K562 (cell line): Measurements from ENCODE around the gene ADIPOR1. TPM values are rescaled to one million over a fixed set of nuclear protein-coding genes. Genes with fewer than 3 reads are reported as not detected.

Experiments
- BDP1 ChIP-seq: IDR thresholded peaks from 3 replicates; pipeline ENCODE4 v1.6.1; 2011; ENCODE audit not compliant: insufficient read length, insufficient read depth
- CREB3L1 ChIP-seq: fragments of 450-650 bp; IDR thresholded peaks from 2 replicates; pipeline ENCODE4 v1.6.1; 2014; ENCODE audit warnings: low read depth, mild to moderate bottlenecking, moderate library complexity, borderline replicate concordance
- FOSL1 ChIP-seq: fragments of 200-800 bp; sonication (Bioruptor generic); conservative IDR thresholded peaks from 2 replicates; pipeline ENCODE4 v1.6.1; 2016; ENCODE audit warnings: missing genetic modification characterization, missing compliant biosample characterization
- HEY1 ChIP-seq: fragments of 250-450 bp; sonication (Bioruptor Pico); IDR thresholded peaks from 2 replicates; pipeline ENCODE4 v1.5.0; 2020; ENCODE audit warnings: mild to moderate bottlenecking, moderate library complexity, borderline replicate concordance
- KLF16 ChIP-seq: IDR thresholded peaks from 2 replicates; pipeline ENCODE4 v1.6.1; 2016; ENCODE audit warnings: antibody characterized with exemption
- MAFF ChIP-seq: IDR thresholded peaks from 2 replicates; pipeline ENCODE4 v1.6.1; 2012; ENCODE audit warnings: low read length, improper control_type of control experiment
- MAFG ChIP-seq: fragments of 450-650 bp; conservative IDR thresholded peaks from 2 replicates; pipeline ENCODE4 v1.6.1; 2016; ENCODE audit warnings: missing genetic modification characterization, missing compliant biosample characterization
- PRMT5 ChIP-seq: sonication (generic); formaldehyde crosslinking; IDR thresholded peaks from 2 replicates; pipeline ENCODE4 v1.5.0; 2020; ENCODE audit warnings: missing genetic modification reagents
- RBFOX2 ChIP-seq: fragments of 200-400 bp; formaldehyde crosslinking; IDR thresholded peaks from 2 replicates; pipeline ENCODE4 v1.6.1; 2017; ENCODE audit warnings: low read depth, mild to moderate bottlenecking, low read length, moderate library complexity
- RBM34 ChIP-seq: fragments of 200-400 bp; formaldehyde crosslinking; IDR thresholded peaks from 2 replicates; pipeline ENCODE4 v1.6.1; 2018; ENCODE audit warnings: low read length, borderline replicate concordance; ENCODE audit not compliant: insufficient read depth
- RNF2 ChIP-seq: sonication (generic); IDR thresholded peaks from 2 replicates; pipeline ENCODE4 v1.6.1; 2016
- SIN3B ChIP-seq: fragments of 450-650 bp; IDR thresholded peaks from 2 replicates; pipeline ENCODE4 v1.6.1; 2017; ENCODE audit warnings: low read depth, mild to moderate bottlenecking, moderate library complexity
- TCF7 ChIP-seq: sonication (generic); IDR thresholded peaks from 2 replicates; pipeline ENCODE4 v1.6.1; 2016; ENCODE audit warnings: antibody characterized with exemption, borderline replicate concordance
- TEAD4 ChIP-seq, 2 experiments: sonication (generic) in 1 of 2; formaldehyde crosslinking in 1 of 2; IDR thresholded peaks; 2 replicates each; pipeline versions ENCODE4 v1.6.1 to v1.8.0; 2012 to 2022; ENCODE audit warnings: borderline replicate concordance in 1 of 2, inconsistent platforms in 1 of 2, low read length in 1 of 2, mild to moderate bottlenecking in 1 of 2, missing genetic modification reagents in 1 of 2
- ZFP30 ChIP-seq: fragments of 250-450 bp; sonication (Bioruptor Pico); IDR thresholded peaks from 2 replicates; pipeline ENCODE4 v1.8.0; 2022; ENCODE audit warnings: moderate library complexity, mild to moderate bottlenecking, inconsistent platforms, borderline replicate concordance
- ZNF140 ChIP-seq: fragments of 250-450 bp; sonication (Bioruptor Pico); IDR thresholded peaks from 2 replicates; pipeline ENCODE4 v1.8.0; 2021; ENCODE audit warnings: moderate library complexity, mild to moderate bottlenecking, inconsistent platforms
- polyA plus RNA-seq, 8 experiments: library from polyadenylated mRNA; depleted of rRNA in 4 of 8; stranded (reverse) in 5 of 8; unstranded in 3 of 8; fragments of >200 nt; fragmentation: Nextera tagmentation in 2 of 8; fragmentation: Illumina TruSeq in 1 of 8; extraction: Ambion mirVana in 2 of 8; extraction: Trizol in 1 of 8; gene quantifications; 2 replicates each; pipeline versions ENCODE4 v1.2.1 to v1.2.3, GENCODE V29; 2011 to 2014; ENCODE audit warnings: inconsistent platforms in 1 of 8, missing spikeins in 1 of 8
- total RNA-seq, 7 experiments: library from RNA; depleted of rRNA in 6 of 7; stranded (reverse); fragments of >200 nt in 6 of 7; fragmentation: Illumina TruSeq in 2 of 7; extraction: Trizol in 2 of 7; gene quantifications; 2 replicates each; pipeline versions ENCODE4 v1.2.1 to v1.2.3, GENCODE V29; 2011 to 2021; ENCODE audit warnings: low replicate concordance in 1 of 7

The ADIPOR1 gene
- total and polyA plus RNA-seq, 9 of the 15 experiments (the other 6 are each of a cell fraction or from before 2014, with no cell fraction given), result 29.0 to 217 (median 100) TPM

- TF ChIP-seq TEAD4 (IDR thresholded peaks at IDR 0.05; ENCODE audit: low read length) (peak; percentile 80), TEAD4 (CRISPR knock-in tag; IDR thresholded peaks at IDR 0.05; ENCODE audit: borderline replicate concordance) (no peak), FOSL1 (tag) (peak; percentile 48; the same call in 1 of the 2 replicates), MAFF (no peak), TCF7 (no peak), PRMT5 (CRISPR knock-in tag) (no peak), BDP1 (no peak), SIN3B (no peak), KLF16 (peak; percentile 80), RNF2 (0 out of 2 replicates have a peak, but pooled peaks have one; percentile 72), RBFOX2 (no peak), CREB3L1 (no peak), ZNF140 (CRISPR knock-in tag) (no peak), ZFP30 (CRISPR knock-in tag) (no peak), MAFG (tag) (no peak), HEY1 (CRISPR knock-in tag) (no peak), RBM34 (no peak)
Measured at GRCh38 chr1:202938287-202938925, 19.7 kb downstream of the ADIPOR1 start (continued).
